Measurements from ENCODE around the gene OR2F2.

OR2F2 gene

GRCh38 chr7:143934526-143935325 is at the start of gene OR2F2:
TSS of gene OR2F2 (plus strand) at chr7:143935233. CDS start at chr7:143935233, 0 bp downstream.
- DNase-seq, result no peak

GRCh38 chr7:143885951-143886350 is 49.1 kb upstream of the OR2F2 start:
- DNase-seq, result no peak

DNA sequence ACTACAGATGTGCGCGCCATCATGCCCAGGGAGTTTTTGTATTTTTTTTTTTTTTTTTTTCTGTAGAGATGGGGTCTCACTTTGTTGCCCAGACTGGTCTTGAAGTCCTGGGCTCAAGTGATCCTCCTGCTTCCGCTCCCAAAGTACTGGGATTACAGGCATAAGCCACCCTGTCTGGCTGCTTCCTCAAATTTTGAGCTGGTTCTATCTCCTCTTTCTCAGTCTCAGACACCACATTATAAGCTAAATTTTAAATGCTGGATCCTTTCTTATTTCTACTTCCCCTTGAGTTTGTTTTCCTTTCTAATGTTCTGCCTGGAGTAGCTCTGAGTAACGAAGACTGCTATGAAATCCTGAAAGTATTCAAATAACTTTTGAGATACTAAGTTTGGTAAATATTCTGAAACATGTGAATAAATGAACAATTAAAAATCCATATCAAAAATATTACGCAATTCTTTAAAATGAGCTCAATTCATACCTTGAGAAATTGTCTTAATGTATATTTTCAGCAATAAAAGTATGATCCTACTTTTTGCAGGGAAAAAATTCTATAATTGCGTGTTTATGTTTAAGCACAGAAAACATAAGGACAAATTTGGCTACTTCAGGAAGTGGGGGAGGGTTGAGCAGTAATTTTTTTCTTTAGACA is 48.1 kb upstream of the OR2F2 start:
- no peak for DNase-seq

- no peak for DNase-seq
Measured at GRCh38 chr7:143889068-143889467, 46.0 kb upstream of the OR2F2 start.

DNA sequence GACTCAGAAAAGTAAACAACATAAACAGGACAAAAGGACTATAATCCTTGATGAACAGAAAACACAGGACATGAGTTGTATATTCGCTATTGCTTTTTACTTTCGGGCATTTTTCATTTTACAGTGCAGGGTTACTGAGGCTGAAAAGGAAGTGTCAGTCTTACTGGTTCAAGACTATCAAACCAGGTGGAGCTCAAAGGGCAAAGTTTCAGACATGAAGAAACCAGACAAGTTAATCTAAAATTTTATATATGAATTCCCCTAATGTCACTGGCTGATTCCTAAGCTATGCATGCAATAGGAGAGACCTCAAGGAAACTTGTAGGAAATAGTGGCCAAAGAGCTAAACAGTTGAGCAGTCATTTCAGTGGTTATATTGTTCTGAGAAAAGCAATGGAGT is 44.5 kb upstream of the OR2F2 start:
- DNase-seq, result no peak

- no peak for DNase-seq
Measured at GRCh38 chr7:143891457-143891856, 43.6 kb upstream of the OR2F2 start.

DNA sequence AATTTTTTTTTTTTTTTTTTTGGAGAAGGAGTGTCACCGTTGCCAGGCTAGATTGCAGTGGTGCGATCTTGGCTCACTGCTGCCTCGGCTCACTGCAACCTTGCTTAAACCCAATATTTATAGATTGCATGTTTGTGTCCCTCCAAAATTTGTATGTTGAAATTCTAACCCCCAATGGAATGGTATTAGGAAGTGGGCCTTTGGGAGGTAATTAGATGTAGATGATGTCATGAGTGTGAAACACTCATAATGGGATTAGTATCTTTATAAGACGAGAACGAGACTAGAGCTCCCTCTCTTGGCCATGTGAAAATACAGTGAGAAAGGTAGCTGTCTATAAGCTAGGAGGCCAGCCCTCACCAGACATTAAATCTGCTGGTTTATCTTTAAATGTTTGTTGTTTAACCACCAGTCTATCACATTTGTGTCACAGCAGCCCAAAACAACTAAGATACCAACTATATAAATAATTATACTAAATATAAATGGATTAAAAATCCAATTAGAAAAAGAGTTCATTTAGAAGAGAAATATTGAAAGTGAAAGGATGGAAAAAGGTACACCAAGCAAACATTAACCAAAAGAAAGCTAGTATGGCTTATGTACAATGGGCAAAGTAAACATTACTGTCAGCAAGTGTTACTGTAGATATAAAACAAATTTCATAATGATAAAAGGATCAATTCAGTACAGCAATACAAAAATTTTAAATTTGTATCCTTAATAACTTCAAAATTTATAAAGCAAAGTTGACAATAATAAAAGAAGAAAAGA is 42.3 kb upstream of the OR2F2 start:
- DNase-seq, result no peak

DNA sequence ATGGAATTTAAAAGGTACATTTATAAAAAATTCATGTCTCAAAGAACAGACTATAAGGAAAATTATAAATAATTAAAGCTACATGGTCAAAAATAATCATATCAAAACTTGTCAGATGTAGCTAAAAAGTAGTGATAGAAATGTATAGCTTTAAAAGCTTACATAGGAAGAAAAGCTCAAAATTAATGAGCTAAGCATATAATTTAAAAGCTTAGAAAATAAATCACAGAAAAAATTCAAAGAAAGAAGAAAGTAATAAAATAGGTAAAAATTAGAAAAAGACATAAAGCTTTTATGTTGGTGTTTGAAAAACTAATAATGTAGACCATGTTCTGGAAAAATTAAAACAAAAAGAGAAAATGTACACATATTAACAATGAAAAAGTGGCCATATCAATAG is 38.4 kb upstream of the OR2F2 start:
- no peak for DNase-seq

DNA sequence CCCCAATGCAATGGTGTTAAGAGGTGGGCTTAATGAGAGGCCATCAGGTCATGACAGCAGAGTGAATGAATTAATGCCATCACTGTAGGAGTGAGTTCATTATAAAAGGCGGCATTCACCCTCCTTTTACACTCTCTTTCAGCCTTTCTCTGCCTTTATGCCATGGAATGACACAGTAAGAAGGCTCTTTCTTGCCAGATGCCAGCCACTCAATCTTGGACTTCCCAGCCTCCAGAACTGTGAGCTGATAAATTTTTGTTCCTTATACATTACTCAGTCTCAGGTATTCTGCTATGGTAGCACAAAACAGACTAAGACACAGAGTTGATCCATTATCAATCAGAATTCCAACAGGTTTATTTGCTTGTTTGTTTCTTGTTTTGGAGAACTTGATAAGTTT is 36.2 kb upstream of the OR2F2 start:
- no peak for DNase-seq

- DNase-seq, result no peak
Measured at GRCh38 chr7:143900230-143900766, 34.7 kb upstream of the OR2F2 start.

DNA sequence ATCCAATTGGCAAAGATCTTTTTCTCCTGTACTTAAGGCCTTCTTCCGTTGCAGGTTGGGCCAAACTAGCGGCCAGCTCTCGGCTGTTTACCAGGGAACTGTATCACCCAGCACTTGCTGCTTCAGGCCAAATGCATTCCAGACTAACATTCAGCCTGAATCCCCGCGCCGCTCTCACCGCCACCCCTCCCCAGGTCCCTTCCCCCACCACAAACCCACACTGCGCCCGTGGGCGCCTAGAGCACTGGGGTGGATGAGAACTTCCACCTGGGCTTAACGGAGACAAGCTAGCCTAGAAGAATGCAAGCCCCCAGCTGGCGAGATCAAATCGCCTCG is 33.7 kb upstream of the OR2F2 start:
- no peak for DNase-seq

DNA sequence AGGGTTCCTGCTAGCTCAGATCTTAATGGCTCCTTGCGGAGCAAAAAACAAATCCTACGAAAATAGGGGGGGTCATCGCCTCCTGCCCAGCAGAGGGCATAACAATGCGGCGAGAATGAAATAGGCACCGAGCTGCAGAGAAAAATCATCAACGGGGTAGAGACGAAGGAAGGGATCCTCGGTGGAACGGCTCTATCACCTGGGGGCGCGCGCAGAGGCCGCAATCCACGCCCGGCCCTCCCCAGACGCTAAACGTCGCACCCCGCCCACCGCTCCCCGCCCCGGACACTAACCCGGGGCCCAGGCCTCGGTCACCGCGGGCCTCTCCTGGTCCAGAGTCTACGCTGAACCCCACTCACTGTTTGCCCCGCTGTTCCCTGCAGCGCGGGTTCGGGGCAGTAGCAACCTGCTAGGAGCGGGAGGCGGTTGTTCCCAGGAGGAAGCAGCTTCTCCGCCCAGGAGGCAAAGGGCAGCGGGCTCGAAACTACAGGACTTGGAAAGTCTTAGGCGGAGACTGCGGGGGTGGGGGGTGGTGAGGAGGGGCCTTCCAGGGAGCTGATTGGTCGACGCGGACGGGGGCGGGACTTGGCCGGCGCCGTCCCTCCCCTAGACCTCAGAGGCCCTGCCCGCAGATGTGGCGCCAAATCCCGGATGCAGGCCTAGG is 33.2 kb upstream of the OR2F2 start, which contains the start of gene TCAF1:
TCAF1 (minus strand) TSS at position 509 of the 664 bp plus-strand sequence. CDS start 25,568 bp downstream, outside the sequence.
- DNase-seq, result no peak

- no peak for DNase-seq
Measured at GRCh38 chr7:143902332-143902899, 32.6 kb upstream of the OR2F2 start.

- no peak for DNase-seq
Measured at GRCh38 chr7:143905509-143905908, 29.5 kb upstream of the OR2F2 start.

- no peak for DNase-seq
Measured at GRCh38 chr7:143906151-143906550, 28.9 kb upstream of the OR2F2 start.

- no peak for DNase-seq
Measured at GRCh38 chr7:143906895-143907294, 28.1 kb upstream of the OR2F2 start.

DNA sequence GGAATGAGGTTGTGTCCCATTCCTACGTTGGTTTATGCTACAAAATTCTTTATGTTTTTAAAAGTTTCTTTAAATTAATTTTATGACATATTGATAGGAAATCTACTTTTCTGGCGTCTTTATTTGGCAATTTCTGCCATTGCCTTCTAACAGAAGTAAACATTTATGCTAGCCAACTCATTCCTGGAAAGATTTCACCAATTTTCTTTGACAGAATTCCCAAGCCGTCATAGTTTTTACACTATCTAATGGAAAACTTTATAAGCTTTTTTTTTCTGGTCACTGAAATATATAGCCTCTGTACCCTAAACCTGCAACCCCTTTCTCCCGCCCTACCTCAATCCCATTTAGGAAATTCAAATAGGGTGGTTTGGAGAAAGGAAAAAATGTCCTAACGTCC is 26.9 kb upstream of the OR2F2 start:
- DNase-seq, result no peak

DNA sequence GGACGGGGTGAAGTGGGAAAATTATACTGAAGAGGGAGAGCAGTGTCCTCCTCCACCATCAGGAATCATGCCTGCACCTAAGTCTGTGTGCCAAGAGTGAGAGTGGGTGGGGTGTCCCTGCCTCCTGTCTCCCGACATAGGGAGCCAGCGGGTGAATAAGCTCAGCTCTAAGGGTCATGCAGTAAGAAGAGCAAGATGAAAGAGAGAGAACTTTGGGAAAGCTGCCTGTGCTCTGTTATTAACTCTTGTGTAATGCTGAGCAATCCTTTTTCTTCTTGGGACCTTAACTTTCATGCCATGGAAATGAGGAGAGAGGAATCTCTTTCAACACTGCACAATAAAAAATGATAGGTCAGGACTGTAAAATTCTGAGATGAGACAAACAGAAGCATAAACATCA is 25.2 kb upstream of the OR2F2 start:
- no peak for DNase-seq

DNA sequence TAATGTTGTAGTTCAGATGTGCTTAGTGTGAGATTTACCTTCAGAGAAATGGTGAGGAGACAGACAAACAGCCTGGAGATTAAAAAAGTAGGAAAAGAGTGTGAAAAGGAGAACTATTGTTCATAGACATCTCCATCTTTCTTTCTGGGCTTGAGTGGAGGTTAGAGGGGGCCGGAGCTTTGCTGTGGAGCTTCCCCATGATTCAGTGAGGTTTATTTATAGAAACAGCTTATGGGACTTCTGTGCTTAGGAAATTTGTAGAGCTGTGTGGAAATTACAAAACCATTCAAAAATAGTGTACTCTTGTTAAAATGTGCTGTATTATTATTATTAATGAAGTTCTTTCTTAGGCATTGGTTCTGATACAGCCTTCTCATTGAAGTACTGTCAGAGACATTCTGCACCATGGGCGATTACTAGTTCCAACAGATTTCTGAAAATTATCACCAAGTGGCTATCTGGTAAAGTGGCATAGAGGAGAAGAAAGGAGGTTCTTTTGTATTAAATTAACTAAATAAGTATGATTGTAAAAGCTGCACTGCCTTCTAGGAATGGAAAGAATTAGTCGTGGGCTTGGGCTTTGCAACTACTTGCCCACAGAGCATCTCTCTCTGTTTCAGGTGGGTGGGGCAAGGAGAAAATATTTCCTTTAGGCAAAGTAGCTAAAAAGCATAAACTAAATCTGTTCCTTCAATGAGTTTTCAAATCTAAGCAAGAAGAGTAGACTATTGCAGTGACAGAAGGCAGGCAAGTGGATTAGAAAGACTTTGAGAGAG is 24.4 kb upstream of the OR2F2 start:
- DNase-seq, result no peak

- no peak for DNase-seq
Measured at GRCh38 chr7:143913945-143914615, 21.0 kb upstream of the OR2F2 start.

Data from cortex of kidney (tissue), 1 donor.